Left lung (tissue), 10 donors: ENCODE results near the gene PTPN13. TPM values are rescaled to one million over a fixed set of nuclear protein-coding genes. Genes with fewer than 3 reads are reported as not detected.
A peak's percentile ranks its signal among the peaks of the same experiment; 100 is the strongest.

Experiments used
- ATAC-seq: fragments of 200-7000 bp; cut with Tn5 transposase; one replicate; pipeline ENCODE4 v1.9.1; 2020; ENCODE audit warnings: moderate library complexity
- DNase-seq, 4 donors: peaks; one replicate each; pipeline ENCODE4 v3.0.0-alpha.2; 2013 to 2020
- H3K27ac ChIP-seq, 2 donors: fragments of 200-600 bp; sonication (generic) in 1 of 2; one replicate each; pipeline versions ENCODE4 v1.5.0 to v1.8.0; 2020 to 2021
- H3K27me3 ChIP-seq, 2 donors: fragments of 200-600 bp; sonication (generic) in 1 of 2; one replicate each; pipeline versions ENCODE4 v1.5.0 to v1.8.0; 2020 to 2021
- H3K36me3 ChIP-seq, 2 donors: fragments of 200-600 bp; sonication (generic) in 1 of 2; one replicate each; pipeline versions ENCODE4 v1.5.0 to v1.8.0; 2020 to 2021
- H3K4me1 ChIP-seq, 2 donors: fragments of 200-600 bp; one replicate each; pipeline ENCODE4 v1.8.0; 2021
- H3K4me3 ChIP-seq, 2 donors: fragments of 200-600 bp; sonication (generic) in 1 of 2; one replicate each; pipeline versions ENCODE4 v1.5.0 to v1.8.0; 2020 to 2021; ENCODE audit warnings: mild to moderate bottlenecking in 1 of 2
- H3K9me3 ChIP-seq, 2 donors: fragments of 200-600 bp; sonication (generic) in 1 of 2; one replicate each; pipeline versions ENCODE4 v1.5.0 to v1.8.0; 2020 to 2021
- intact Hi-C, 2 donors: fragments of 100-400 bp; cut with DNase I; formaldehyde crosslinking; loops; one replicate each; pipeline versions ENCODE4 v1.11.2 to v1.14.2; 2022
- polyA plus RNA-seq, 6 donors: library from polyadenylated mRNA; unstranded; fragments of 120-200 nt; gene quantifications; one replicate each; pipeline ENCODE4 v1.2.1, GENCODE V29; 2013; ENCODE audit not compliant: insufficient read length in 6 of 6
- total RNA-seq, 2 donors: library from RNA; stranded (reverse); fragmentation: NEBNext Ultra II Directional; extraction: Animal tissue kit (Norgen Biotek cat#: 25700); gene quantifications; one replicate each; pipeline ENCODE4 v1.2.1, GENCODE V29; 2021
- TF ChIP-seq, protein P1 (sequence below), 2 donors: fragments of 200-600 bp; sonication (generic) in 1 of 2; IDR thresholded peaks; one replicate each; pipeline versions ENCODE4 v1.5.0 to v1.8.0; 2021; ENCODE audit warnings: antibody characterized with exemption in 2 of 2
- donor health status: DM: no; HTN: yes; CAD: no.
- donor health status: DM: no; HTN: no; CAD: no.

Gene PTPN13
- total and polyA plus RNA-seq, 8 donors, result 59.0 to 159 (median 95.6) TPM

DNA sequence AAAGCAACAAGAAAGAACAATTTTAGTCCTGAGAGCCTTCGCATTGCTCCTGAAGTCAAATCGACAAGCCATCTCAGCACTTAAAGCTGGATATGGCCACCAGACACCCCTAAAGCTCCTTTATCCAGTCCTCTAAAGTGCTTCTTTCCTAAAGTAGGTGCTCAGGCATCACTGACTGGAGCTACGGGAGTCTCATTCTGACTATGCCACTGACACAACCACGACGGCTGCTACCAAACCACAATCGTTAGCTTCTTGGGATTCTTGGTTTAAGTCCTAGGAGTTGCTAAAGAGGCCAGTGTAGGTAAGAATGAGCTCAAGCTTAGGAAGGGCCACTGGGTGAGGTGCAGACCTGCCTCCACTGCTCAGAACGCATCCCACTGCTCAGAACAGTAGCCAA, 254.0 kb downstream of the PTPN13 start:
- H3K4me3 ChIP-seq, result no peak overlapping the region
- H3K27me3 ChIP-seq, result no peaks in the 10 kb centered on the region
- TF ChIP-seq, protein P1, sequence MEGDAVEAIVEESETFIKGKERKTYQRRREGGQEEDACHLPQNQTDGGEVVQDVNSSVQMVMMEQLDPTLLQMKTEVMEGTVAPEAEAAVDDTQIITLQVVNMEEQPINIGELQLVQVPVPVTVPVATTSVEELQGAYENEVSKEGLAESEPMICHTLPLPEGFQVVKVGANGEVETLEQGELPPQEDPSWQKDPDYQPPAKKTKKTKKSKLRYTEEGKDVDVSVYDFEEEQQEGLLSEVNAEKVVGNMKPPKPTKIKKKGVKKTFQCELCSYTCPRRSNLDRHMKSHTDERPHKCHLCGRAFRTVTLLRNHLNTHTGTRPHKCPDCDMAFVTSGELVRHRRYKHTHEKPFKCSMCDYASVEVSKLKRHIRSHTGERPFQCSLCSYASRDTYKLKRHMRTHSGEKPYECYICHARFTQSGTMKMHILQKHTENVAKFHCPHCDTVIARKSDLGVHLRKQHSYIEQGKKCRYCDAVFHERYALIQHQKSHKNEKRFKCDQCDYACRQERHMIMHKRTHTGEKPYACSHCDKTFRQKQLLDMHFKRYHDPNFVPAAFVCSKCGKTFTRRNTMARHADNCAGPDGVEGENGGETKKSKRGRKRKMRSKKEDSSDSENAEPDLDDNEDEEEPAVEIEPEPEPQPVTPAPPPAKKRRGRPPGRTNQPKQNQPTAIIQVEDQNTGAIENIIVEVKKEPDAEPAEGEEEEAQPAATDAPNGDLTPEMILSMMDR (IDR thresholded peaks at IDR 0.05), result no peak
- intact Hi-C loops, result no loop called here
- ATAC-seq, result no peak
- H3K36me3 ChIP-seq, result no peaks in the 10 kb centered on the region
- no peaks in the 10 kb centered on the region for H3K4me1 ChIP-seq
- H3K27ac ChIP-seq, result no peak overlapping the region
- H3K9me3 ChIP-seq, result no peaks in the 10 kb centered on the region
- no peak for DNase-seq

DNA sequence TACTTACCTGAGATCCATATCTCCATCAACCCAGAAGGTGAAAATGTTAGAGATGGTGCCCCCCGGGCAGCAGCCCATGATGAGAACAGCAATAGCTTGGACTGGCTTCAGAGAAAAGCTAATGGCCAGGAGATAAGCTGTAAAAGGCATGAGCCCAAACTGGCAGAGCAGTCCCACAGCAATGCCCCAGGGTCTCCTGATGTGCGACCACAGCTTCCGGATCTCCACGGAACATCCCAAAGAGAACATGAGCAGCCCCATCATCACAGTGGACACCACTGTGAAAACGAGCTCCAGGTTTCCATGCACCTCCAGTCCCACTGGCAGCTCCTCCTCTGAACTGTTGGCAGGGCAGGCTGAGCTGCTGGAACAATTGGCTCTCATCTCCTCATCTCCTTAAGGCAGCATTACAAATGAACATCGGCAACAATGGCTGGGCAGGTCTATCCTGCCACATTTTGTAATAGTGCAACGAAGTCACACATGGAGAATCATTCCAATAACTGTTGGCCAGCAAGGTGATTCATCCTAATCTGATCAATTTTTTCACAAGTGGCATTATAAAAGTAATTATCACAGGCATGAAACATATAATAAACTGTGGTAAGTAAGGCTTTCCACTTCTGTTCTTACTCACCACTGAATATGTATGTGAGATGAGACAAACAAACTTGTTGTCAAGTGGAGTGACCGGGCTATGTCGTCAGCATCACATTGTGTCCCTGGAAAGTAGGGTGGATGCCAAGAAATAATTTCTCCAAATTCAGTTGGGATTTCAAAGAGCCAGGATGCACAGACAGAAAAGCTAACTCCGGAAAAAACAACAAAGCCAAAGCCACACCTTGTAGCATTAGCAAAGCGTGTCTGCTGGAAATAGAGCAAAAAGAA, 254.9 kb downstream of the PTPN13 start, which contains the start of gene SLC10A6:
SLC10A6 (minus strand) TSS at position 653 of the 888 bp plus-strand sequence; CDS start at position 384, 269 bp downstream.
- H3K27me3 ChIP-seq, result no peaks in the 10 kb centered on the region
- ATAC-seq (no peak), DNase-seq (no peak)
- no peak within 1 kb of the TSS for H3K27ac ChIP-seq
- H3K9me3 ChIP-seq, result no peaks in the 10 kb centered on the region
- intact Hi-C loops, result no loop called here
- no peaks in the 10 kb centered on the region for H3K36me3 ChIP-seq
- no peaks in the 10 kb centered on the region for H3K4me1 ChIP-seq
- TF ChIP-seq, protein P1 (IDR thresholded peaks at IDR 0.05), result no peak
- H3K4me3 ChIP-seq, result no peak within 1 kb of the TSS

DNA sequence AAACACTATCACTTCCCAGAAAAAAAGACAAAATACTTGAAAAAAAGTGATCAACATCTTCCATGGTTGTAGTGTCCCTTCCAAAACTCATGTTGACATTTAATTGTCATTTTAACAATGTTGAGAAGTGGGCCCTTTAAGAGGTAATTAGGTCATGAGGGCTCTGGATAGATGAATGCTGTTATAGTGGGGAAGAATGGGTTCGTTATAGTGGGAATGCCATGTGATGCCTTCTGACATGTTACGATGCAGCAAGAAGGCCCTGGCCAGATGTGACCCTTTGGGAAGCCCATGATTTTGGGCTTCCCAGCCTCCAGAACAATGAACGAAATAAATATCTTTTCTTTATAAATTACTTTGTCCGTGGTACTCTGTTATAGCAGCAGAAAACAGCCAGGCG, 259.1 kb downstream of the PTPN13 start:
- DNase-seq (no peak), ATAC-seq (no peak)
- Histone ChIP-seq H3K36me3 (no peaks in the 10 kb centered on the region), H3K9me3 (no peaks in the 10 kb centered on the region), H3K4me3 (no peak overlapping the region), H3K27me3 (no peaks in the 10 kb centered on the region), H3K27ac (no peak overlapping the region), H3K4me1 (no peaks in the 10 kb centered on the region)
- TF ChIP-seq, protein P1 (IDR thresholded peaks at IDR 0.05), result no peak
- intact Hi-C loops, result no loop called here

DNA sequence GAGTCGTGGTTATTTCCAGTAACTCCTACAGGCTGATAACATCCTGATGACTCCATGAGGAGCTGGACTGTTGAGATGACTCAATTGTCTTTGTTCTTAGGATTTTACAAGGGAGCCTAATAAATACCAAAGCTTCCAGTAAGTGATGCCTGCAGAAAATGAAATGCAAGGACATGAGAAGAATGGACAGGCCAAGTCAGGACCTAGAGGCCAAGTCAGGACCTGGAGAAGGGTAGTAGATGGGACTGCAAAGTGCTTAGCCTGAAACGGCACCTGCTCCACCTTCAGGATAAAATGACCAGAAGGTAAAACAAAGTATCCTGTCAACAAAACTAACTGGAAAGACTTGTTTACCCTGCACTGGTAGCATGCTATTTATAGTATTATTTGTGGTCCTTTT, 261.5 kb downstream of the PTPN13 start:
- H3K27ac ChIP-seq, result no peak overlapping the region
- H3K4me3 ChIP-seq, result no peak overlapping the region
- TF ChIP-seq, protein P1 (IDR thresholded peaks at IDR 0.05), result no peak

DNA sequence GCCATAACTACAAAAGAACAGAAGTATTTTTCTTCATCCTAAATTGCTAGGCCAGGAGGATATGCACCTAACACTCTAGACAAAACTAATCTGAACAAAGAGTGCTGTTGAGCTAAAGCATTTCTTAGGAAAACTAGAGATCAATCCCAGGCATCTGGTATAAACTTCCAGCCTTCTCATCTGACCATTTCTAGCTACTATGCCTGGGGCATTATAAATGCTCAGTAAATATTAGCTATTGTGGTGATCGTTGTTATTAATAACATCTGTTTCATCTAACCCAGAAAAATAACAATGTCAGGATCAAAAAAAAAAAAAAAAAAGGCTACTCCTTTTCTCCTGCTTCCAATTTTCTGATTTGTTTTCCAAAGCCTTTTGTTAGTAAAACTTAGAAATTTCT, 262.8 kb downstream of the PTPN13 start:
- intact Hi-C loops, result no loop called here
- no peak for ATAC-seq
- no peaks in the 10 kb centered on the region for H3K27me3 ChIP-seq

More for the DNA sequence above, 261.5 kb downstream of the PTPN13 start:
- Histone ChIP-seq H3K9me3 (no peaks in the 10 kb centered on the region), H3K36me3 (no peaks in the 10 kb centered on the region), H3K4me1 (no peaks in the 10 kb centered on the region), H3K27me3 (no peaks in the 10 kb centered on the region)
- DNase-seq (no peak), ATAC-seq (peak; percentile 25)
- intact Hi-C loops, result no loop called here

More for the DNA sequence above, 262.8 kb downstream of the PTPN13 start:
- Histone ChIP-seq H3K4me3 (no peak overlapping the region), H3K27ac (no peak overlapping the region), H3K9me3 (no peaks in the 10 kb centered on the region), H3K4me1 (no peaks in the 10 kb centered on the region), H3K36me3 (no peaks in the 10 kb centered on the region)
- no peak for DNase-seq
- TF ChIP-seq, protein P1 (IDR thresholded peaks at IDR 0.05), result no peak
